ENCODE data around the gene RAVER2.
"Not testable (repeated sequence)": the region's sequence is repeated elsewhere in the genome, so short reads cannot be mapped to it uniquely, and the experiment has no call there.

RAVER2 gene

GRCh38 chr1:64809309-64809708 is 64.4 kb downstream of the RAVER2 start:
- no peak for DNase-seq (ENCODE audit: low read depth, low spot score)
- Histone ChIP-seq H3K27me3 (ENCODE audit: control insufficient read depth, insufficient read depth, low read length) (no peaks in the 10 kb centered on the region), H3K4me3 (ENCODE audit: low read length) (no peak overlapping the region), H3K27ac (ENCODE audit: low read length) (no peak overlapping the region), H3K4me1 (ENCODE audit: control insufficient read depth, insufficient read depth, low read length) (no peaks in the 10 kb centered on the region), H3K36me3 (ENCODE audit: control insufficient read depth, insufficient read depth, low read length) (no peaks in the 10 kb centered on the region), H3K9me3 (ENCODE audit: control insufficient read depth, insufficient read depth, low read length) (no peaks in the 10 kb centered on the region)

GRCh38 chr1:64810001-64810400 is 65.1 kb downstream of the RAVER2 start:
- no peaks in the 10 kb centered on the region for H3K36me3 ChIP-seq (ENCODE audit: control insufficient read depth, insufficient read depth, low read length)
- no peaks in the 10 kb centered on the region for H3K4me1 ChIP-seq (ENCODE audit: control insufficient read depth, insufficient read depth, low read length)
- no peak for DNase-seq (ENCODE audit: low read depth, low spot score)
- WGBS (ENCODE audit: insufficient coverage, insufficient read length): no CpG with 5 or more reads among the region's 1 CpG
- no peak overlapping the region for H3K27ac ChIP-seq (ENCODE audit: low read length)
- no peaks in the 10 kb centered on the region for H3K27me3 ChIP-seq (ENCODE audit: control insufficient read depth, insufficient read depth, low read length)
- no peaks in the 10 kb centered on the region for H3K9me3 ChIP-seq (ENCODE audit: control insufficient read depth, insufficient read depth, low read length)
- H3K4me3 ChIP-seq (ENCODE audit: low read length): no peak overlapping the region

- no peak overlapping the region for H3K4me3 ChIP-seq (ENCODE audit: low read length)
- H3K4me1 ChIP-seq (ENCODE audit: control insufficient read depth, insufficient read depth, low read length): no peaks in the 10 kb centered on the region
- H3K27ac ChIP-seq (ENCODE audit: low read length): no peak overlapping the region
- no peaks in the 10 kb centered on the region for H3K36me3 ChIP-seq (ENCODE audit: control insufficient read depth, insufficient read depth, low read length)
- WGBS (ENCODE audit: insufficient coverage, insufficient read length): no CpG with 5 or more reads among the region's 6 CpGs
- no peaks in the 10 kb centered on the region for H3K9me3 ChIP-seq (ENCODE audit: control insufficient read depth, insufficient read depth, low read length)
- H3K27me3 ChIP-seq (ENCODE audit: control insufficient read depth, insufficient read depth, low read length): no peaks in the 10 kb centered on the region
- no peak for DNase-seq (ENCODE audit: low read depth, low spot score)
Observed at GRCh38 chr1:64811131-64811530, 66.3 kb downstream of the RAVER2 start.

- Histone ChIP-seq H3K9me3 (ENCODE audit: control insufficient read depth, insufficient read depth, low read length) (no peaks in the 10 kb centered on the region), H3K27me3 (ENCODE audit: control insufficient read depth, insufficient read depth, low read length) (no peaks in the 10 kb centered on the region), H3K36me3 (ENCODE audit: control insufficient read depth, insufficient read depth, low read length) (no peaks in the 10 kb centered on the region), H3K4me3 (ENCODE audit: low read length) (no peak overlapping the region), H3K4me1 (ENCODE audit: control insufficient read depth, insufficient read depth, low read length) (no peaks in the 10 kb centered on the region), H3K27ac (ENCODE audit: low read length) (no peak overlapping the region)
- WGBS (ENCODE audit: insufficient coverage, insufficient read length): no CpG with 5 or more reads among the region's 1 CpG
- no peak for DNase-seq (ENCODE audit: low read depth, low spot score)
Observed at GRCh38 chr1:64814427-64814826, 69.6 kb downstream of the RAVER2 start.

- H3K4me1 ChIP-seq (ENCODE audit: control insufficient read depth, insufficient read depth, low read length); H3K27me3 ChIP-seq (ENCODE audit: control insufficient read depth, insufficient read depth, low read length); H3K4me3 ChIP-seq (ENCODE audit: low read length); H3K36me3 ChIP-seq (ENCODE audit: control insufficient read depth, insufficient read depth, low read length); H3K27ac ChIP-seq (ENCODE audit: low read length); H3K9me3 ChIP-seq (ENCODE audit: control insufficient read depth, insufficient read depth, low read length); DNase-seq (ENCODE audit: low read depth, low spot score): not testable (repeated sequence)
- no CpG with 5 or more reads among the region's 5 CpGs for WGBS (ENCODE audit: insufficient coverage, insufficient read length)
Observed at GRCh38 chr1:64817364-64817763, 72.5 kb downstream of the RAVER2 start.

GRCh38 chr1:64820572-64820971 is 75.7 kb downstream of the RAVER2 start:
- H3K27me3 ChIP-seq (ENCODE audit: control insufficient read depth, insufficient read depth, low read length); H3K4me1 ChIP-seq (ENCODE audit: control insufficient read depth, insufficient read depth, low read length); DNase-seq (ENCODE audit: low read depth, low spot score); H3K36me3 ChIP-seq (ENCODE audit: control insufficient read depth, insufficient read depth, low read length); H3K4me3 ChIP-seq (ENCODE audit: low read length); H3K27ac ChIP-seq (ENCODE audit: low read length); H3K9me3 ChIP-seq (ENCODE audit: control insufficient read depth, insufficient read depth, low read length): not testable (repeated sequence)
- WGBS (ENCODE audit: insufficient coverage, insufficient read length): no CpG with 5 or more reads among the region's 3 CpGs

- H3K27ac ChIP-seq (ENCODE audit: low read length): no peak overlapping the region
- DNase-seq (ENCODE audit: low read depth, low spot score): no peak
- 0 out of 2 replicates have a peak, but pooled peaks cover 1% of the 10 kb centered on the region for H3K4me1 ChIP-seq (ENCODE audit: control insufficient read depth, insufficient read depth, low read length)
Observed at GRCh38 chr1:64822621-64823020, 77.7 kb downstream of the RAVER2 start.

GRCh38 chr1:64823691-64824476 is 79.0 kb downstream of the RAVER2 start:
- no CpG with 5 or more reads among the region's 11 CpGs for WGBS (ENCODE audit: insufficient coverage, insufficient read length)
- peak; percentile 41 for DNase-seq (ENCODE audit: low read depth, low spot score)
- H3K27ac ChIP-seq (ENCODE audit: low read length): no peak overlapping the region
- H3K27me3 ChIP-seq (ENCODE audit: control insufficient read depth, insufficient read depth, low read length): no peaks in the 10 kb centered on the region
- H3K4me3 ChIP-seq (ENCODE audit: low read length): no peak overlapping the region
- H3K9me3 ChIP-seq (ENCODE audit: control insufficient read depth, insufficient read depth, low read length): no peaks in the 10 kb centered on the region
- H3K36me3 ChIP-seq (ENCODE audit: control insufficient read depth, insufficient read depth, low read length): no peaks in the 10 kb centered on the region
- H3K4me1 ChIP-seq (ENCODE audit: control insufficient read depth, insufficient read depth, low read length): 0 out of 2 replicates have a peak, but pooled peaks cover 1% of the 10 kb centered on the region

More at GRCh38 chr1:64822621-64823020, 77.7 kb downstream of the RAVER2 start:
- Histone ChIP-seq H3K36me3 (ENCODE audit: control insufficient read depth, insufficient read depth, low read length) (no peaks in the 10 kb centered on the region), H3K9me3 (ENCODE audit: control insufficient read depth, insufficient read depth, low read length) (no peaks in the 10 kb centered on the region), H3K27me3 (ENCODE audit: control insufficient read depth, insufficient read depth, low read length) (no peaks in the 10 kb centered on the region), H3K4me3 (ENCODE audit: low read length) (no peak overlapping the region)
- no CpG with 5 or more reads among the region's 1 CpG for WGBS (ENCODE audit: insufficient coverage, insufficient read length)

GRCh38 chr1:64826991-64827390 is 82.1 kb downstream of the RAVER2 start:
- H3K4me3 ChIP-seq (ENCODE audit: low read length): no peak overlapping the region
- no peaks in the 10 kb centered on the region for H3K9me3 ChIP-seq (ENCODE audit: control insufficient read depth, insufficient read depth, low read length)
- no peak overlapping the region for H3K27ac ChIP-seq (ENCODE audit: low read length)
- H3K27me3 ChIP-seq (ENCODE audit: control insufficient read depth, insufficient read depth, low read length): no peaks in the 10 kb centered on the region
- H3K4me1 ChIP-seq (ENCODE audit: control insufficient read depth, insufficient read depth, low read length): 0 out of 2 replicates have a peak, but pooled peaks cover 3% of the 10 kb centered on the region
- no peaks in the 10 kb centered on the region for H3K36me3 ChIP-seq (ENCODE audit: control insufficient read depth, insufficient read depth, low read length)
- DNase-seq (ENCODE audit: low read depth, low spot score): no peak
- WGBS (ENCODE audit: insufficient coverage, insufficient read length): no CpG with 5 or more reads among the region's 5 CpGs

- H3K4me1 ChIP-seq (ENCODE audit: control insufficient read depth, insufficient read depth, low read length): 0 out of 2 replicates have a peak, but pooled peaks cover 3% of the 10 kb centered on the region
- H3K27ac ChIP-seq (ENCODE audit: low read length): no peak overlapping the region
- no peak for DNase-seq (ENCODE audit: low read depth, low spot score)
- no peak overlapping the region for H3K4me3 ChIP-seq (ENCODE audit: low read length)
- H3K27me3 ChIP-seq (ENCODE audit: control insufficient read depth, insufficient read depth, low read length): no peaks in the 10 kb centered on the region
- H3K9me3 ChIP-seq (ENCODE audit: control insufficient read depth, insufficient read depth, low read length): no peaks in the 10 kb centered on the region
- H3K36me3 ChIP-seq (ENCODE audit: control insufficient read depth, insufficient read depth, low read length): peaks cover 3% of the 10 kb centered on the region; the same call in 1 of the 2 replicates
- no CpG with 5 or more reads among the region's 1 CpG for WGBS (ENCODE audit: insufficient coverage, insufficient read length)
Observed at GRCh38 chr1:64828829-64829228, 84.0 kb downstream of the RAVER2 start.

All from iPS DF 6.9 (cell line).